KOPT-K1 (cell line): Measurements from ENCODE around the gene PDIK1L.

Source experiments
- H3K27ac ChIP-seq: fragments of 200-600 bp; sonication (generic); 2 replicates; pipeline ENCODE4 v1.5.1; 2016; ENCODE audit warnings: antibody characterized with exemption, mild to moderate bottlenecking, low read depth, low read length; ENCODE audit not compliant: poor library complexity, severe bottlenecking
- H3K36me3 ChIP-seq: fragments of 200-600 bp; sonication (generic); 2 replicates; pipeline ENCODE4 v1.5.1; 2017; ENCODE audit warnings: antibody characterized with exemption, mild to moderate bottlenecking, low read length, moderate library complexity; ENCODE audit not compliant: insufficient read depth
- H3K9me3 ChIP-seq: fragments of 200-600 bp; sonication (generic); 2 replicates; pipeline ENCODE4 v1.5.1; 2017; ENCODE audit warnings: antibody characterized with exemption, low read length, mild to moderate bottlenecking; ENCODE audit not compliant: insufficient read depth, poor library complexity, severe bottlenecking

Gene PDIK1L

GRCh38 chr1:26124418-26125331 lies 13.1 kb downstream of the PDIK1L start:
- H3K36me3 ChIP-seq = peaks cover 37% of the 10 kb centered on the region
- peak overlapping the region; percentile 84 for H3K27ac ChIP-seq
- H3K9me3 ChIP-seq = no peaks in the 10 kb centered on the region

- Histone ChIP-seq H3K27ac (peak overlapping the region; percentile 84), H3K9me3 (no peaks in the 10 kb centered on the region), H3K36me3 (peaks cover 32% of the 10 kb centered on the region)
These were observed 13.8 kb downstream of the PDIK1L start for GRCh38 chr1:26125382-26125781.

DNA sequence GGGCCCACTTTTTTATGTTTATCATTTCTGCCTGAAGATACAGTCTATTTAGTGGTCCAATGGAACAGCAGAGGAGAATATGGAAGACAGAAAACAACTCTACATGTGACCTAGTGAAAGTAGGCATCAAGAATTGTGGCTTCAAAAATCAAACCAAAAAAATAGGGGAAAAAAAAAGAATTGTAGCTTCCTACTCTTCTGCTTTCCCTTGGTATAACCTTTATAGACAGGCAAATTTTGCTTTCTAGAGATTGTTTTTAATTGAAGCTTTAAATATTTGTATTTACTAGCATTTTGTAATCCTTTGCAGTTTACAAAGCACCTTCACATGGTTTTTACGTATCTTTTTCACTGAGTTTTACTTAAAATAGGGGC lies 14.3 kb downstream of the PDIK1L start:
- Histone ChIP-seq H3K9me3 (no peaks in the 10 kb centered on the region), H3K27ac (peak overlapping the region; percentile 84), H3K36me3 (peaks cover 31% of the 10 kb centered on the region)

DNA sequence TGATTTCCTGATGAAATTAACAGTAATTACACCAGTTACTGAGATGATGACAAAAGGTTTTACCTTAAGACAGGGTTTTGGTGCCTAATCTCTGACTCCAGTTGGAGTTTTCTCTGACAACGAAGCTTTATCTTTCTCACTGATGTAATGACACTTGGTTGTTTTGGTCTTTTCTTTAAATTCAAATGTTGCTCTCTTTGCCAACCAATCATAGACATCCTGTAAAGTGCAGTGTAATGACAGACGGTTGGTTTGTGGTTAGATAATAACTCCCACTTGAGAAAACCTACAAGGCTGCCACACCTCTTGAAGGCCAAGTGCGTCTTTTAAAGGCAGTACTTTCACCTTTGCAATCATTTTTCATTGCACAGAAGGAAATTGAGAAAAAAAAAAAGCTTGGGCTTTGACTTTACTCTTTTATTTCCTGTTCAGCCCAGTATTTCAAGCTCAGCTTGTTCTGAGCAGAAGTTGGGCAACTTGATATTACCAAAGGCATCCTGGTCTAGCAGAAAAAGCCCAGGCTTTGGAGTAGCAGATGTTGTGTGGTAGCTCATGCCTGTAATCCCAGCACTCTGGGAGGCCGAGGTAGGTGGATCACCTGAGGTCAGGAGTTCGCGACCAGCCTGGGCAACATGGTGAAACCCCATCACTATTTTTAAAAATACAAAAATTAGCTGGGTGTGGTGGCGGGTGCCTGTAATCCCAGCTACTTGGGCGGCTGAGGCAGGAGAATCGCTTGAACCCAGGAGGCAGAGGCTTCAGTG lies 14.9 kb downstream of the PDIK1L start:
- H3K36me3 ChIP-seq = peaks cover 26% of the 10 kb centered on the region
- H3K9me3 ChIP-seq = no peaks in the 10 kb centered on the region
- peak overlapping the region; percentile 84 for H3K27ac ChIP-seq

GRCh38 chr1:26127235-26128163 lies 15.9 kb downstream of the PDIK1L start:
- H3K9me3 ChIP-seq = no peaks in the 10 kb centered on the region
- H3K27ac ChIP-seq = peak overlapping the region; percentile 84
- H3K36me3 ChIP-seq = peaks cover 16% of the 10 kb centered on the region

GRCh38 chr1:26129778-26130177 lies 18.2 kb downstream of the PDIK1L start:
- peaks cover 3% of the 10 kb centered on the region; the same call in 1 of the 2 replicates for H3K36me3 ChIP-seq
- H3K9me3 ChIP-seq = peaks cover 8% of the 10 kb centered on the region
- H3K27ac ChIP-seq = no peak overlapping the region

DNA sequence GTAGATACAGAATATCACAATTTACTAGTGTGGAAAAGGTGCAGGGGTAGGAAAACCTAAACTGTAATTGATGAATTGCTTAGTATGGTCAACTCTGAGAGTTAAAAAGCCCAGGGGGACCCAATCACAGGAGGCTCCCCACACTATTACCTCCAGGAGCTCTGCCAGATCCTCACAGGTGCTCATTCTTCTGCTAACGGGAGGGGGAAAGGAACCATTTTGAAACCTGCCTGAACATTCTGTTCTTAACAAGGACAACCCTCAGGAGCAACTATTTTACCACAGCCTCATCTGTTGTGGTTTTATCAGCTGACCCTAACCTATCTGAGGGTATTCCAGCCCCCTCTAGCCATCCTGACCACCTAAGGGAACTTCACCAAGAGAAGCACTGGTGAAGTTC lies 19.1 kb downstream of the PDIK1L start:
- no peak overlapping the region for H3K27ac ChIP-seq
- H3K36me3 ChIP-seq = no peaks in the 10 kb centered on the region
- peaks cover 15% of the 10 kb centered on the region for H3K9me3 ChIP-seq

DNA sequence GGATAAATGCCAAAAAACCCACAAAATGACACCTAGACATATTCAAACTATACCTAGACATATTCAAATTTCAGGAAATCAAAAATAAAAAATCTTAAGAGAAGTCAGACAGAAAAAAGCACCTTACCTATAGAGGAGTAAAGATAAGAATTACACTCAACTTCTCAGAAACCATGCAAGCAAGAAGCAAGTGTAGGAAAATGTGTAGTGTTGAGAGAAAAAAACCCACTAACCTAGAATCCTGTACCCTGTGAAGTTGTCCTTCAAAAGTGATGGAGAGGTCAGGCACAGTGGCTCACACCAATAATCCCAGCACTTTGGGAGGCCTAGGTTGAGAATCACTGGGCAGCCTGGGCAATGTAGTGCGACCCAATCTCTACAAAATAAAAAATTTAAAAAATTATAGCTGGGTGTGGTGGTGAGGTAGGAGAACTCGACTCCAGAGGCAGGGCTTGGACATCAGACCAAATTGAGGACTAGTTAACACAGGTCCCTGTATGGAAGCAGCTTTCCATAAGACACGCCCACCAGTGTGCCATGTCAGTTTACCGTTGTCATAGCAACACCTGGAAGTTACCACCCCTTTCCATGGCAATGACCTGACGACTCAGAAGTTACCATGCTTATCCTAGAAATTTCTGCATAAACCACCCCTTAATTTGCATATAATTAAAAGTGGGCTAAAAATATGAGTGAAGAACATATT lies 20.7 kb downstream of the PDIK1L start:
- Histone ChIP-seq H3K36me3 (no peaks in the 10 kb centered on the region), H3K9me3 (peaks cover 15% of the 10 kb centered on the region), H3K27ac (no peak overlapping the region)

- H3K9me3 ChIP-seq = peaks cover 15% of the 10 kb centered on the region
- H3K27ac ChIP-seq = no peak overlapping the region
- no peaks in the 10 kb centered on the region for H3K36me3 ChIP-seq
These were observed 21.2 kb downstream of the PDIK1L start for GRCh38 chr1:26132834-26133167.

DNA sequence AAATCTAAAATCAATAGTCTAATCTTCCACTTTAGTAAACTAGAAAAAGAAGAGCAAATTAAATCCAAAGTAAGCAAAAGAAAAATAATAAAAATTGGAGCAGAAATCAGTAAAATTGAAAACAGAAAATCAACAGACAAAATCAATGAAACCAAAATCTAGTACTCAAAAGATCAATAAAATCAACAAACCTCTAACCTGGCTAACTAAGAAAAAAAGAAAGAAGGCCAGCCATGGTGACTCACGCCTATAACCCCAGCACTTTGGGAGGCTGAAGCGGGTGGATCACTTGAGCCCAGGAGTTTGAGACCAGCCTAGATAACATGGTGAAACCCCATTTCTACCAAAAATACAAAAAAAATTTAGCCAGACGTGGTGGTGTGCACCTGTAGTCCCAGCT lies 22.8 kb downstream of the PDIK1L start:
- H3K27ac ChIP-seq = no peak overlapping the region
- H3K9me3 ChIP-seq = peaks cover 15% of the 10 kb centered on the region
- no peaks in the 10 kb centered on the region for H3K36me3 ChIP-seq

DNA sequence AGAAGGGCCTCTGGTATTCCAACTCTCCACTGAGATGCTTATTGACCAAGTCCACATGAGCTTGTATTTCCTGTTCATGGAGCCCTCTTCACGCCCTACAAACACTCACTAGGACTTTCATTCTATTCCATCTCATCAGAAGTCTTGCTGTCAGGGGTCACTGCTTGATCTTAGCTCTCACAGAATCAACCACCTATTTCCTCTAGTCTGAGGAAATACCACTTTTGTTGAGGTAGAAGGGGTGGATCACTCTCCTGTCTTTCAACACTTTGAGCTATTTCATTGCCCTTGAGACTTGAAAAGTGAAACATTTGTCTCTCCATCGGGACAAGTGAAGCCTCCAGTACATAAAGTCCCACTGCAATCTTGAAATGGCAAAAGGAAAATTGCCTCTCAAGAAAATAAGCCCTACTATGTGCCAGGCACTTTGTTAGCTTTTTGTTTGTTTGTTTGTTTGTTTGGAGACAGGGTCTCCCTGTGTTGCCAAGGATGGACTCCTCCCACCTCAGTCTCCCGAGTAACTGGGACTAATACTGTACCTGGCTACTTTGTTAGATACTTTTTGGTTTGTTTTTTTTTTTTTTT lies 27.4 kb downstream of the PDIK1L start:
- Histone ChIP-seq H3K36me3 (no peaks in the 10 kb centered on the region), H3K27ac (peak overlapping the region; percentile 30), H3K9me3 (peaks cover 11% of the 10 kb centered on the region)

- no peaks in the 10 kb centered on the region for H3K9me3 ChIP-seq
- no peaks in the 10 kb centered on the region for H3K36me3 ChIP-seq
- H3K27ac ChIP-seq = no peak overlapping the region
These were observed 30.5 kb downstream of the PDIK1L start for GRCh38 chr1:26142159-26142558.

DNA sequence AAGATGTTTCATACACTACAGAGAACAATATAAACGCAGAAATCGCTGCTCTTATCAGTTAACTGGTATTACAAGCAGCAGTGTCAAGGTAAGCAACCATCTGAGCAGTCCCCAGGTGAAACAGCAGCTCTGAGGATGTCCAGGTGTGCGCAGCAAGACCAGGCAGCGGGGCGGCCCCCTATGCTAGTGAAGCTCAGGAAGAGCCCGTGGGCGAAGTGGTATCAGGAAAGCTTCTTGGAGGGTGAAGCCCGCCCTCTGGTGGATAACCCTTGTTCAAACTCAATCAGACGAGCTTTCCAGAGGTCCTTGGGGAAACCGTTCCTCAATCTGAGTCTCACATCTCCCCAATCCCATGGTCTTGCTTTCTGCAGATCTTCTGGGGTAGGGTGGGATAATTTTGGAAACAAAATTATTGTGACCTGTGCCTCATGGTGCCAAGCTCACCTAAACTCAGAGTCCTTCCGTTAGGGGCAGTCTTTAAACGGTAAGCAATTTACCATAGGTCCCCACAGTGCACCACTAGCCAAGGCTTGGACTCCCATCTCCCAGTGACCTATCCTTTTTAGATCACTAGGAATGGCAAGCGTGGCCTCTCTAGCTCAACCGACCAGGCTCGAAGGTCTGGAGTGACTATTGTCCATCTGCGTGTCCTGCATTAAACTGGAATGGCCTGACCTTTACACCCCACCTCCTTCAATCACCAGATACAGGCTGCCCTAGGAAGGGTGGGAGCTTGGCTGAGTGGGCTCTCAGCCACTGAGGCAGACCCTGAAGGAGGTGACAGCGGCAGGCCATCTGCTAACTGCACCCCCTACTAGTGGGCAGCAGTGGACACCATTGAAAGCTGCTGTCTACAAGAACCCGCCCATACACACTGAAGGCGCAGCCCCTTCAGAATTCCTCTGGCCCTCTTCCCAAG lies 33.7 kb downstream of the PDIK1L start:
- H3K9me3 ChIP-seq = no peaks in the 10 kb centered on the region
- H3K36me3 ChIP-seq = no peaks in the 10 kb centered on the region
- no peak overlapping the region for H3K27ac ChIP-seq
